GM12878 (cell line): ENCODE data around the gene PKD2. TPM values are rescaled to one million over a fixed set of nuclear protein-coding genes. Genes with fewer than 3 reads are reported as not detected.

Experiments used
- ATAC-seq: fragments of 200-7000 bp; cut with Tn5 transposase; 3 replicates; pipeline ENCODE4 v1.9.1; 2020; ENCODE audit warnings: mild to moderate bottlenecking, moderate library complexity
- BruUV-seq: library from RNA; stranded (reverse); fragments of 400-500 nt; replicated peaks from 2 replicates; lab custom pipeline; 2021; lab: Mats Ljungman, UMichigan
- CTCF ChIA-PET: fragments of 300-600 bp; sonication (Branson Sonifier 250); formaldehyde crosslinking; extraction: SDS; loops from one replicate; lab custom pipeline; 2021; ENCODE audit warnings: inconsistent platforms; lab: Yijun Ruan, JAX
- POLR2A ChIA-PET: fragments of 350-600 bp; formaldehyde crosslinking; extraction: SDS; loops from one replicate; lab custom pipeline; 2021; ENCODE audit warnings: inconsistent platforms; lab: Charles Lee
- RAD21 ChIA-PET: fragments of 300-600 bp; sonication (Branson Sonifier 250); formaldehyde crosslinking; loops from one replicate; lab custom pipeline; 2023; ENCODE audit warnings: antibody characterized with exemption; ENCODE audit not compliant: unreplicated experiment; lab: Charles Lee
- SMC1A ChIA-PET: fragments of 300-600 bp; sonication (Branson Sonifier 250); formaldehyde crosslinking; loops from one replicate; lab custom pipeline; 2023; ENCODE audit not compliant: unreplicated experiment, uncharacterized antibody; lab: Charles Lee
- DNase-seq: peaks from one replicate; pipeline ENCODE4 v3.0.0-alpha.2; 2011; ENCODE audit warnings: low read depth, low spot score
- FAIRE-seq: peaks from 3 replicates; lab custom pipeline; 2011; peaks lifted over from hg19 to GRCh38; lab: Jason Lieb, UNC
- H2AFZ ChIP-seq: 2 replicates; pipeline ENCODE4 v1.6.0; 2011; ENCODE audit warnings: low read depth, low read length, control low read depth; ENCODE audit not compliant: control insufficient read depth
- H3K27ac ChIP-seq: 2 replicates; pipeline ENCODE4 v1.5.1; 2011; ENCODE audit warnings: control low read depth; ENCODE audit not compliant: control insufficient read depth, insufficient read depth
- H3K27me3 ChIP-seq, 2 experiments: replicated peaks in 1 of 2; 2 replicates each; pipeline versions ENCODE4 v1.6.0 to v1.6.1; 2011; ENCODE audit warnings: low read length in 1 of 2; ENCODE audit not compliant: control insufficient read depth in 2 of 2, insufficient read depth in 2 of 2
- H3K36me3 ChIP-seq, 2 experiments: 2 replicates each; pipeline ENCODE4 v1.5.1; 2011; ENCODE audit warnings: low read length in 1 of 2; ENCODE audit not compliant: control insufficient read depth in 2 of 2, insufficient read depth in 2 of 2
- H3K4me1 ChIP-seq: 2 replicates; pipeline ENCODE4 v1.6.1; 2011; ENCODE audit warnings: mild to moderate bottlenecking, low read length, moderate library complexity, mixed read lengths; ENCODE audit not compliant: control insufficient read depth, insufficient read depth
- H3K4me2 ChIP-seq: 2 replicates; pipeline ENCODE4 v1.6.0; 2011; ENCODE audit warnings: control low read depth; ENCODE audit not compliant: control insufficient read depth, insufficient read depth
- H3K4me3 ChIP-seq: fragments of 200-600 bp; sonication (generic); 2 replicates; pipeline ENCODE4 v1.5.1; 2016
- H3K79me2 ChIP-seq: 2 replicates; pipeline ENCODE4 v1.6.0; 2011; ENCODE audit warnings: low read length; ENCODE audit not compliant: control insufficient read depth, insufficient read depth
- H3K9ac ChIP-seq: 2 replicates; pipeline ENCODE4 v1.8.0; 2011; ENCODE audit warnings: low read length, control low read depth, mixed read lengths; ENCODE audit not compliant: control insufficient read depth, insufficient read depth
- H3K9me3 ChIP-seq: replicated peaks from 3 replicates; pipeline ENCODE4 v1.5.1; 2011; ENCODE audit warnings: mild to moderate bottlenecking, low read length; ENCODE audit not compliant: control insufficient read depth, insufficient read depth
- H4K20me1 ChIP-seq: 2 replicates; pipeline ENCODE4 v1.6.0; 2011; ENCODE audit not compliant: control insufficient read depth, insufficient read depth
- EGR1 ChIP-seq, 2 experiments: IDR thresholded peaks; 1 replicate in 1 of 2; 2 replicates in 1 of 2; pipeline ENCODE4 v1.6.1; 2011 to 2012; ENCODE audit warnings: low read depth in 2 of 2, low read length in 2 of 2, borderline replicate concordance in 1 of 2, mild to moderate bottlenecking in 1 of 2, moderate library complexity in 1 of 2
- FOXM1 ChIP-seq: IDR thresholded peaks from 2 replicates; pipeline ENCODE4 v1.6.1; 2012; ENCODE audit warnings: low read depth, mild to moderate bottlenecking, inconsistent platforms, low read length, moderate library complexity
- LARP7 ChIP-seq: fragments of 450-650 bp; IDR thresholded peaks from 2 replicates; pipeline ENCODE4 v1.6.1; 2017; ENCODE audit warnings: mild to moderate bottlenecking
- NR2C1 ChIP-seq: fragments of 450-650 bp; IDR thresholded peaks from 2 replicates; pipeline ENCODE4 v1.6.1; 2017; ENCODE audit warnings: antibody characterized with exemption, mild to moderate bottlenecking, moderate library complexity
- NR2C2 ChIP-seq: IDR thresholded peaks from 2 replicates; pipeline ENCODE4 v1.6.1; 2011; ENCODE audit warnings: borderline replicate concordance, low read depth; ENCODE audit not compliant: control insufficient read depth, insufficient read length
- POLR2AphosphoS5 ChIP-seq: IDR thresholded peaks from 2 replicates; pipeline ENCODE4 v1.6.1; 2011; ENCODE audit warnings: mild to moderate bottlenecking, low read length, inconsistent platforms
- POU2F2 ChIP-seq: IDR thresholded peaks from 3 replicates; pipeline ENCODE4 v1.6.1; 2011; ENCODE audit warnings: low read depth, mild to moderate bottlenecking, low read length, borderline replicate concordance
- RFX5 ChIP-seq: IDR thresholded peaks from 2 replicates; pipeline ENCODE4 v1.6.1; 2011; ENCODE audit warnings: low read depth, low read length, improper control_type of control experiment
- SMAD5 ChIP-seq: IDR thresholded peaks from 2 replicates; pipeline ENCODE4 v1.6.1; 2016; ENCODE audit warnings: antibody characterized with exemption, low read depth
- SREBF1 ChIP-seq: IDR thresholded peaks from 2 replicates; pipeline ENCODE4 v1.6.1; 2012; ENCODE audit warnings: mild to moderate bottlenecking, low read length
- SREBF2 ChIP-seq: IDR thresholded peaks from 2 replicates; pipeline ENCODE4 v1.6.1; 2012; ENCODE audit warnings: mild to moderate bottlenecking, low read length
- SUZ12 ChIP-seq: fragments of 200-600 bp; sonication (generic); IDR thresholded peaks from one replicate; pipeline ENCODE4 v1.6.1; 2018; ENCODE audit warnings: antibody characterized with exemption, mild to moderate bottlenecking; ENCODE audit not compliant: unreplicated experiment
- TAF1 ChIP-seq: IDR thresholded peaks from 2 replicates; pipeline ENCODE4 v1.6.1; 2011; ENCODE audit warnings: mild to moderate bottlenecking, low read depth, low read length, borderline replicate concordance
- TCF12 ChIP-seq: IDR thresholded peaks from 2 replicates; pipeline ENCODE4 v1.6.1; 2011; ENCODE audit warnings: low read depth, mild to moderate bottlenecking, low read length
- TCF7 ChIP-seq: IDR thresholded peaks from 2 replicates; pipeline ENCODE4 v1.6.1; 2014; ENCODE audit warnings: antibody characterized with exemption, borderline replicate concordance
- ZNF24 ChIP-seq: fragments of 450-650 bp; IDR thresholded peaks from 2 replicates; pipeline ENCODE4 v1.6.1; 2017; ENCODE audit warnings: antibody characterized with exemption, mild to moderate bottlenecking
- ZSCAN29 ChIP-seq: fragments of 450-650 bp; IDR thresholded peaks from 2 replicates; pipeline ENCODE4 v1.6.1; 2017; ENCODE audit warnings: mild to moderate bottlenecking, moderate library complexity
- WGBS: methylation state at CpG from one replicate; pipeline ENCODE4 v1.1.6; 2016; ENCODE audit warnings: low lambda C conversion rate; ENCODE audit not compliant: insufficient replicate concordance, insufficient coverage; ENCODE audit errors: missing lambda C conversion rate; 5-methylcytosine and 5-hydroxymethylcytosine counted together
- in situ Hi-C: fragments of 300-500 bp; cut with MboI; formaldehyde crosslinking; loops from 9 replicates; pipeline ENCODE4 v1.14.3; 2018; ENCODE audit warnings: mixed read lengths
- intact Hi-C: fragments of 100-400 bp; cut with micrococcal nuclease; formaldehyde crosslinking; loops from one replicate; pipeline ENCODE4 v1.14.2; 2022; ENCODE audit not compliant: unreplicated experiment
- polyA plus RNA-seq, 11 experiments: library from polyadenylated mRNA; depleted of rRNA in 4 of 11; unstranded in 6 of 11; stranded (reverse) in 5 of 11; fragments of >200 nt; fragmentation: Nextera tagmentation in 4 of 11; fragmentation: Illumina TruSeq in 1 of 11; extraction: Ambion mirVana in 4 of 11; extraction: Trizol in 1 of 11; gene quantifications; 1 replicate in 1 of 11; 2 replicates in 10 of 11; pipeline versions ENCODE4 v1.2.1 to v1.2.3, GENCODE V29; 2011 to 2016; ENCODE audit warnings: inconsistent platforms in 2 of 11, missing spikeins in 2 of 11, low read depth in 1 of 11
- total RNA-seq, 4 experiments: library from RNA; depleted of rRNA in 3 of 4; stranded (reverse); fragments of >200 nt in 3 of 4; fragmentation: Illumina TruSeq in 1 of 4; extraction: Trizol in 1 of 4; gene quantifications; 2 replicates each; pipeline versions ENCODE4 v1.2.1 to v1.2.3, GENCODE V29; 2013 to 2021

Gene PKD2
- total and polyA plus RNA-seq, 10 of the 15 experiments (the other 5 are each of a cell fraction or from before 2014, with no cell fraction given), result 2.0 to 13.8 (median 8.4) TPM

DNA sequence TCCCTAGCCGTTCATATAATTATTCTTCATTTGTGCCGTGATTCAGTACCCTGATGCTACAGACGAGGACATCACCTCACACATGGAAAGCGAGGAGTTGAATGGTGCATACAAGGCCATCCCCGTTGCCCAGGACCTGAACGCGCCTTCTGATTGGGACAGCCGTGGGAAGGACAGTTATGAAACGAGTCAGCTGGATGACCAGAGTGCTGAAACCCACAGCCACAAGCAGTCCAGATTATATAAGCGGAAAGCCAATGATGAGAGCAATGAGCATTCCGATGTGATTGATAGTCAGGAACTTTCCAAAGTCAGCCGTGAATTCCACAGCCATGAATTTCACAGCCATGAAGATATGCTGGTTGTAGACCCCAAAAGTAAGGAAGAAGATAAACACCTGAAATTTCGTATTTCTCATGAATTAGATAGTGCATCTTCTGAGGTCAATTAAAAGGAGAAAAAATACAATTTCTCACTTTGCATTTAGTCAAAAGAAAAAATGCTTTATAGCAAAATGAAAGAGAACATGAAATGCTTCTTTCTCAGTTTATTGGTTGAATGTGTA is 24.9 kb upstream of the PKD2 start:
- 50% methylated on average over 13 of the region's 13 CpGs for WGBS
- H4K20me1 ChIP-seq, result no peaks in the 10 kb centered on the region
- no peak overlapping the region for H3K27ac ChIP-seq
- no peak overlapping the region for H3K4me2 ChIP-seq
- ATAC-seq (no peak), DNase-seq (no peak), FAIRE-seq (no peak)
- in situ Hi-C loops, result no loop called here
- ChIA-PET SMC1A (no interaction called here), RAD21 (no interaction called here), POLR2A (no interaction called here), CTCF (no interaction called here)
- no peaks in the 10 kb centered on the region for H3K36me3 ChIP-seq
- BruUV-seq, result no TSS peak
- H3K4me3 ChIP-seq, result no peak overlapping the region
- H3K79me2 ChIP-seq, result no peaks in the 10 kb centered on the region
- H3K4me1 ChIP-seq, result no peaks in the 10 kb centered on the region
- intact Hi-C loops, result no loop called here
- TF ChIP-seq LARP7 (no peak), TCF12 (no peak), ZNF24 (no peak), NR2C2 (no peak), FOXM1 (no peak), TCF7 (no peak), NR2C1 (no peak), SREBF1 (no peak), POU2F2 (no peak), EGR1 (IDR thresholded peaks at IDR 0.05; ENCODE audit: borderline replicate concordance in 1 of 2, low read depth in 2 of 2, low read length in 2 of 2) (no peak), RFX5 (no peak), ZSCAN29 (no peak), TAF1 (no peak), SMAD5 (no peak), POLR2AphosphoS5 (no peak), SREBF2 (no peak), SUZ12 (no peak)
- no peak overlapping the region for H2AFZ ChIP-seq
- no peaks in the 10 kb centered on the region; a peak in 1 of 4 replicates for H3K27me3 ChIP-seq
- H3K9ac ChIP-seq, result no peak overlapping the region
- H3K9me3 ChIP-seq, result no peaks in the 10 kb centered on the region
